Ramos (cell line): ENCODE results near the gene ITGA2B.
"Not testable (repeated sequence)": the region's sequence is repeated elsewhere in the genome, so short reads cannot be mapped to it uniquely, and the experiment has no call there.

Source experiments
- in situ Hi-C: fragments of 300-500 bp; cut with MboI; formaldehyde crosslinking; loops from one replicate; pipeline ENCODE4 v1.14.3; 2022; ENCODE audit warnings: low sequenced_read_pairs; ENCODE audit not compliant: unreplicated experiment

The ITGA2B gene

DNA sequence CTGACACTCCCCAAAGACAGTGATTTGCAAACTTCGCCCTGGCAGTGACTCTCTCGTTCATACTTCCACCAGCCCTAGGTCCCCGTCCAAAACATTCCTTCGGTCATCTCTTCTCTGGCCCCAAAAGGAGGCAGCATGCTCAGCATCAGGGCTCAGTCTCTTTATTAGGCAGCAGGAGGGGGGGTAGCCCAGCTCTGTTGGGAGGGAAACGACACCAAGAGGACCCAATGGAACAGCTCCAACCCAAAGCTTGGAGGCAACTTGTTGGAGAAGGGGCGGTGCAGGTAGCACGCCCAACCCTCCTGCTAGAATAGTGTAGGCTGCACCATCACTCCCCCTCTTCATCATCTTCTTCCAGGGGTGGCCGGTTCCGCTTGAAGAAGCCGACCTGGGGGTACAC lies 17.4 kb downstream of the ITGA2B start:
- in situ Hi-C loops, result no loop called here

DNA sequence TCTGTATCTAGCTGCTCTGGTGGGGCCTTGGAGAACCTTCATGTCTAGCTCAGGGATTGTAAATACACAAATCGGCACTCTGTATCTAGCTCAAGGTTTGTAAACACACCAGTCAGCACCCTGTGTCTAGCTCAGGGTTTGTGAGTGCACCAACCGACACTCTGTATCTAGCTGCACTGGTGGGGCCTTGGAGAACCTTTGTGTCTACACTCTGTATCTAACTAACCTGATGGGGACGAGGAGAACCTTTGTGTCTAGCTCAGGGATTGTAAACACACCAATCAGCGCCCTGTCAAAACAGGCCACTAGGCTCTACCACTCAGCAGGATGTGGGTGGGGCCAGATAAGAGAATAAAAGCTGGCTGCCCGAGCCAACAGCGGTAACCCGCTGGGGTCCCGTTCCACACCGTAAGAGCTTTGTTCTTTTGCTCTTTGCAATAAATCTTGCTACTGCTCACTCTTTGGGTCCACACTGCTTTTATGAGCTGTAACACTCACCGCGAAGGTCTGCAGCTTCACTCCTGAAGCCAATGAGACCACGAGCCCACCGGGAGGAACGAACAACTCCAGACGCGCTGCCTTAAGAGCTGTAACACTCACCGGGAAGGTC lies 19.9 kb downstream of the ITGA2B start:
- in situ Hi-C loops, result not testable (repeated sequence)

- in situ Hi-C loops, result not testable (repeated sequence)
These were observed 20.8 kb downstream of the ITGA2B start for GRCh38 chr17:44368391-44369243.

GRCh38 chr17:44367231-44367979 lies 22.0 kb downstream of the ITGA2B start:
- in situ Hi-C loops, result no loop called here

DNA sequence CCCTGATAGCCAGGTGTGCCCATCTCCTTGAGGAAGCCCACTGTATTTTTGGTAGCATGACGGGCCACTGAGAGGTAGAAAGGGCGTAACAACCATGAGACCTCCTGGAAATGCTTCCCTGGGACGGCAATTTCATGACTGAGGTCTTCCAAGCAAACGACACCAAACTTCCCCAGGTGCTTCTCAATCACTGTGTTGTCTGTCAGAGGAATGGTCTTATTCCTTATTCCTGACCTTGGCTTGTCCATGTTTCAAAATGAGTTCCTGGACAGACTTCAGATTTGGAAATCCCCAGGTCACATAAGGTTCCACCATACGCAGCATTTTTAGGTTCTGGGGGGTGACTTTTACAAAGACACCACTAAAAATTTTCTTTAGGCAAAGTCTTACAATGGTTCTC lies 24.4 kb downstream of the ITGA2B start:
- in situ Hi-C loops, result not testable (repeated sequence)

GRCh38 chr17:44363613-44364159 lies 25.8 kb downstream of the ITGA2B start, which contains the start of gene FAM171A2:
Gene FAM171A2 (minus strand): TSS chr17:44363853. CDS start chr17:44363714, 139 bp downstream.
- in situ Hi-C loops, result no loop called here

GRCh38 chr17:44362949-44363612 lies 26.4 kb downstream of the ITGA2B start:
- in situ Hi-C loops, result no loop called here

DNA sequence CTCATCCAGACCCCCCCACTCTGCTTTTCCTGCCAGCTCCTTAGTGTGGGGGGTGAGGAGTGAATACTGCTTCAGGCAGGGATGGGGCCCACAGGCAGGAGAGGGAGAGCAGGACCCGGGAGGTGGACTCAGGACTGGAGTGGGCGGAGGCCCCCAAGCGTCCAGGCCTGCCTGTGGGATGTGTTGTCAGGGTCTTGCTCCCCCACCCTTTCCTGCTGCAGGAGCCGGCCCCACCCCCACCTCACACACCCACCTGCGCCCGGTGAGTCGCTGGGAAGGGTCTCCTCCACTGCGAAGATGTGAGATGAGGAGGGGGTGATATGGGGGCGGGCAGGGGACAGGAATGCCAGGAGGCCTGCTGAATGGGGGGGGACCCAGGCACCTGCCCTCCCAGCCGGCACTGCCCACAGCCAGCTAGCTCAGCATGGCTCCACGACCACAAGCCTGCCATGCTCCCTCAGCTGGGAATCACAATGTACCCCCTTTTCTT lies 26.9 kb downstream of the ITGA2B start:
- in situ Hi-C loops, result no loop called here

DNA sequence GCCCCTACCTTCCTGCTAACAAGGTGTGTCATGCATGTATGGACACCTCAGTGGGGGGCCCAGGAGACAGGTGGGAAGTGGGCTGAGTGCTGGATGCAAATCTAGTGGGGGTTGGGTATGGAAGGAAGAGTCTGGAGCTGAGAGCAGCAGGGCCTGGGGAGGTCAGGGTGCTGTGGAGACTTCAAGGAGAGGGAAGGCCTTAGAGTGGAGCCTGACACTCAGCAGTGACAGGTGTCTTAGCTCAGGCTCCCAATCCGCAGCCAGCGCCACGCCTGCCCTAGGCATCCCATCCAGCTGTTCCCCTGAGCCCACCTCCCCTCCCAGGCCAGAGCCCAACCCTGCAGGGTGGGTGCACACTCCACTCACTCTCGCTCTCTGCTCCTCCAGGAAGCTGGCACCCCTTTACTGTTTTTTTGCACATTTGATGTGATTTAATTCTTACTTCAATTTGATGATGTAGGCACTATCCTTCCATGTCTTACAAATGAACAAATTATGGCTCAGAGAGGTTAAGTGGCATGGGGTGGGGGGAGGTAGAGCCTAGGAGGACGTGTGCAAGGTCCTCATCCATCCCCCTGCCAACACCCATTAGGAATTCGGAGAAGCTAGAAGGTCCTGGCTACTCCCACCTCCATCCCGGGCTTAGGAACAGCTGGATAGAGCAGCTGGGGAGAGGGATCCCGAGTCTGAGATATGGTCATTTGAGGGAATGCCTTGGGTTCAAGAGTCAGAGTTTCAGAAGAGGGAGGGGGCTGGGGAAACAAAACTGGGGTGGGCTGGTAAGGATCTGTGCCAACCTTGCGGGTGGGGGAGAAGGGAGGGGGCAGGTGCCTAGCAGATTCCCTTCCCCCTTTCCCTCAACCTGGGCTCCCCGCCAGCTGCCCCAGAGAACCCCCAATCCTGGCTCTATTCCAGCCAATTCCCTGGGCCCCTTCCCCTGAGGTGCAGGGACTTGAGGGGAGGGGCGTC lies 27.9 kb downstream of the ITGA2B start:
- in situ Hi-C loops, result no loop called here

- in situ Hi-C loops, result no loop called here
These were observed 28.6 kb downstream of the ITGA2B start for GRCh38 chr17:44360826-44361225.

DNA sequence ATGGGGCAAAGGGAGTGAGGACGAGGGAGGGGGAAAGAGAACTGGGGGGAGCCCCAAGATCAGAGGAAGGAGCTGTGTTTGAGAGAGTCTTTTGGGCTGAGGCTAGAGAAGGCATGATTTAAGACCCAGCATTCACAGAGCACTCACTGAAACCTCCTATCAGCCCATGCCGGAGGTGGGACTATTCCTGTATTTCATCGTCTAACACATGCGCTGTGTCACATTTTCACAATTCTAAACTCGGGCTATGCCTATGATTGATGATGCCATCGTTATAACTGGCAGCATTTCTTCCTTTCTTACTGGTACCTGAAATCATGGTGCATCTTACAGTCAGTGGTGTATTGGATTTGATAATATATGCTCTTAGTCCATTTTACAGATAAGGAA lies 29.3 kb downstream of the ITGA2B start:
- in situ Hi-C loops, result no loop called here

- in situ Hi-C loops, result no loop called here
These were observed 29.8 kb downstream of the ITGA2B start for GRCh38 chr17:44359458-44360143.

DNA sequence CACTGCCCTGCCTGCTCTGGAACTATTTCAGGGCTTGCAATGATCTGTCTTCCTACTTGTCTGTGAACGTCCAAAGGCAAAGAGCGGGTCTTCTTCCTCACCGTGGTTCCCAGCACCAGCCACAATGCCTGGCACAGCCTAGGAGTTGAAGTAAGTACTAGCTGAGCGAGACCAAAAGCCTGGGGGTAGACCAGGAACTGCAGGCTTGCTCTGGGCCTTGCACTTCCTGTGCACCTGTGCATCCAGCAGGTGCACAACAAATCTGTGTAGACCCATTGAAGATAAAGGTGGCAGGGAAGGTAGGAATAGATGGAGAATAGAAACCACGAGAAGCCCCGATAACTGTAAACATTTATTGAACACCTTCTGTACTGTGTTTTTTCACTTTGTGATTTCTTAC lies 30.4 kb downstream of the ITGA2B start:
- in situ Hi-C loops, result no loop called here

GRCh38 chr17:44358066-44358465 lies 31.4 kb downstream of the ITGA2B start:
- in situ Hi-C loops, result no loop called here

- in situ Hi-C loops, result no loop called here
These were observed 33.2 kb downstream of the ITGA2B start for GRCh38 chr17:44356241-44356640.

GRCh38 chr17:44355642-44356099 lies 33.8 kb downstream of the ITGA2B start:
- in situ Hi-C loops, result no loop called here

- in situ Hi-C loops, result no loop called here
These were observed 34.6 kb downstream of the ITGA2B start for GRCh38 chr17:44354582-44355561.
